ENCODE results near the gene MFF.

Gene MFF

GRCh38 chr2:227389661-227390060 lies 64.6 kb downstream of the MFF start:
- H3K4me3 ChIP-seq (ENCODE audit: low read depth, low read length) = no peak overlapping the region
- no peaks in the 10 kb centered on the region for H3K79me2 ChIP-seq (ENCODE audit: control insufficient read depth, insufficient read depth, low read length, unreplicated experiment)
- no peaks in the 10 kb centered on the region for H3K36me3 ChIP-seq (ENCODE audit: insufficient read depth, low read length)
- H3K4me1 ChIP-seq (ENCODE audit: control insufficient read depth, insufficient read depth, low read length, unreplicated experiment) = peaks cover 4% of the 10 kb centered on the region
- H2AFZ ChIP-seq (ENCODE audit: low read length, unreplicated experiment) = no peak overlapping the region
- H3K27me3 ChIP-seq (ENCODE audit: insufficient read depth, low read length) = no peaks in the 10 kb centered on the region
- peak overlapping the region; percentile 98 for H3K27ac ChIP-seq (ENCODE audit: low read depth, low read length)

- no peaks in the 10 kb centered on the region for H3K27me3 ChIP-seq (ENCODE audit: insufficient read depth, low read length)
- H3K27ac ChIP-seq (ENCODE audit: low read depth, low read length) = no peak overlapping the region
- no peaks in the 10 kb centered on the region for H3K79me2 ChIP-seq (ENCODE audit: control insufficient read depth, insufficient read depth, low read length, unreplicated experiment)
These were observed 65.6 kb downstream of the MFF start for GRCh38 chr2:227390468-227391256.

GRCh38 chr2:227394401-227394800 lies 69.3 kb downstream of the MFF start:
- no peak overlapping the region for H3K27ac ChIP-seq (ENCODE audit: low read depth, low read length)
- no peaks in the 10 kb centered on the region for H3K79me2 ChIP-seq (ENCODE audit: control insufficient read depth, insufficient read depth, low read length, unreplicated experiment)
- H3K4me3 ChIP-seq (ENCODE audit: low read depth, low read length) = no peak overlapping the region
- H3K36me3 ChIP-seq (ENCODE audit: insufficient read depth, low read length) = no peaks in the 10 kb centered on the region
- no peaks in the 10 kb centered on the region for H3K27me3 ChIP-seq (ENCODE audit: insufficient read depth, low read length)
- no peak overlapping the region for H2AFZ ChIP-seq (ENCODE audit: low read length, unreplicated experiment)
- H3K4me1 ChIP-seq (ENCODE audit: control insufficient read depth, insufficient read depth, low read length, unreplicated experiment) = no peaks in the 10 kb centered on the region

More at GRCh38 chr2:227390468-227391256, 65.6 kb downstream of the MFF start:
- Histone ChIP-seq H3K4me1 (ENCODE audit: control insufficient read depth, insufficient read depth, low read length, unreplicated experiment) (peaks cover 4% of the 10 kb centered on the region), H3K4me3 (ENCODE audit: low read depth, low read length) (no peak overlapping the region), H2AFZ (ENCODE audit: low read length, unreplicated experiment) (no peak overlapping the region), H3K36me3 (ENCODE audit: insufficient read depth, low read length) (no peaks in the 10 kb centered on the region)

GRCh38 chr2:227395556-227395955 lies 70.5 kb downstream of the MFF start:
- no peaks in the 10 kb centered on the region for H3K27me3 ChIP-seq (ENCODE audit: insufficient read depth, low read length)
- H3K27ac ChIP-seq (ENCODE audit: low read depth, low read length) = no peak overlapping the region
- peak overlapping the region; percentile 18 for H2AFZ ChIP-seq (ENCODE audit: low read length, unreplicated experiment)
- H3K79me2 ChIP-seq (ENCODE audit: control insufficient read depth, insufficient read depth, low read length, unreplicated experiment) = no peaks in the 10 kb centered on the region
- H3K4me3 ChIP-seq (ENCODE audit: low read depth, low read length) = no peak overlapping the region
- no peaks in the 10 kb centered on the region for H3K4me1 ChIP-seq (ENCODE audit: control insufficient read depth, insufficient read depth, low read length, unreplicated experiment)
- H3K36me3 ChIP-seq (ENCODE audit: insufficient read depth, low read length) = no peaks in the 10 kb centered on the region

- no peaks in the 10 kb centered on the region for H3K27me3 ChIP-seq (ENCODE audit: insufficient read depth, low read length)
- H3K36me3 ChIP-seq (ENCODE audit: insufficient read depth, low read length) = no peaks in the 10 kb centered on the region
- no peaks in the 10 kb centered on the region for H3K4me1 ChIP-seq (ENCODE audit: control insufficient read depth, insufficient read depth, low read length, unreplicated experiment)
- H3K79me2 ChIP-seq (ENCODE audit: control insufficient read depth, insufficient read depth, low read length, unreplicated experiment) = no peaks in the 10 kb centered on the region
- no peak overlapping the region for H3K4me3 ChIP-seq (ENCODE audit: low read depth, low read length)
- no peak overlapping the region for H3K27ac ChIP-seq (ENCODE audit: low read depth, low read length)
- no peak overlapping the region for H2AFZ ChIP-seq (ENCODE audit: low read length, unreplicated experiment)
These were observed 72.5 kb downstream of the MFF start for GRCh38 chr2:227397562-227397961.

- no peaks in the 10 kb centered on the region for H3K27me3 ChIP-seq (ENCODE audit: insufficient read depth, low read length)
- no peak overlapping the region for H3K27ac ChIP-seq (ENCODE audit: low read depth, low read length)
- no peaks in the 10 kb centered on the region for H3K4me1 ChIP-seq (ENCODE audit: control insufficient read depth, insufficient read depth, low read length, unreplicated experiment)
- H3K4me3 ChIP-seq (ENCODE audit: low read depth, low read length) = no peak overlapping the region
- no peaks in the 10 kb centered on the region for H3K79me2 ChIP-seq (ENCODE audit: control insufficient read depth, insufficient read depth, low read length, unreplicated experiment)
- H2AFZ ChIP-seq (ENCODE audit: low read length, unreplicated experiment) = no peak overlapping the region
- H3K36me3 ChIP-seq (ENCODE audit: insufficient read depth, low read length) = no peaks in the 10 kb centered on the region
These were observed 73.9 kb downstream of the MFF start for GRCh38 chr2:227398684-227399670.

- no peak overlapping the region for H3K4me3 ChIP-seq (ENCODE audit: low read depth, low read length)
- no peak overlapping the region for H3K27ac ChIP-seq (ENCODE audit: low read depth, low read length)
- H2AFZ ChIP-seq (ENCODE audit: low read length, unreplicated experiment) = no peak overlapping the region
- no peaks in the 10 kb centered on the region for H3K27me3 ChIP-seq (ENCODE audit: insufficient read depth, low read length)
- H3K4me1 ChIP-seq (ENCODE audit: control insufficient read depth, insufficient read depth, low read length, unreplicated experiment) = peaks cover 10% of the 10 kb centered on the region
- no peaks in the 10 kb centered on the region for H3K79me2 ChIP-seq (ENCODE audit: control insufficient read depth, insufficient read depth, low read length, unreplicated experiment)
- H3K36me3 ChIP-seq (ENCODE audit: insufficient read depth, low read length) = no peaks in the 10 kb centered on the region
These were observed 76.5 kb downstream of the MFF start for GRCh38 chr2:227401550-227401949.

- Histone ChIP-seq H3K4me3 (ENCODE audit: low read depth, low read length) (no peak overlapping the region), H3K36me3 (ENCODE audit: insufficient read depth, low read length) (no peaks in the 10 kb centered on the region)
These were observed 77.3 kb downstream of the MFF start for GRCh38 chr2:227402321-227402720.

GRCh38 chr2:227402959-227403358 lies 77.9 kb downstream of the MFF start:
- Histone ChIP-seq H3K4me1 (ENCODE audit: control insufficient read depth, insufficient read depth, low read length, unreplicated experiment) (peaks cover 21% of the 10 kb centered on the region), H3K27me3 (ENCODE audit: insufficient read depth, low read length) (no peaks in the 10 kb centered on the region), H2AFZ (ENCODE audit: low read length, unreplicated experiment) (no peak overlapping the region), H3K27ac (ENCODE audit: low read depth, low read length) (no peak overlapping the region), H3K79me2 (ENCODE audit: control insufficient read depth, insufficient read depth, low read length, unreplicated experiment) (no peaks in the 10 kb centered on the region), H3K4me3 (ENCODE audit: low read depth, low read length) (no peak overlapping the region), H3K36me3 (ENCODE audit: insufficient read depth, low read length) (no peaks in the 10 kb centered on the region)

More at GRCh38 chr2:227402321-227402720, 77.3 kb downstream of the MFF start:
- H3K27ac ChIP-seq (ENCODE audit: low read depth, low read length) = no peak overlapping the region
- no peaks in the 10 kb centered on the region for H3K79me2 ChIP-seq (ENCODE audit: control insufficient read depth, insufficient read depth, low read length, unreplicated experiment)
- no peak overlapping the region for H2AFZ ChIP-seq (ENCODE audit: low read length, unreplicated experiment)
- peaks cover 18% of the 10 kb centered on the region for H3K4me1 ChIP-seq (ENCODE audit: control insufficient read depth, insufficient read depth, low read length, unreplicated experiment)
- no peaks in the 10 kb centered on the region for H3K27me3 ChIP-seq (ENCODE audit: insufficient read depth, low read length)

GRCh38 chr2:227404585-227405271 lies 79.7 kb downstream of the MFF start:
- Histone ChIP-seq H3K4me3 (ENCODE audit: low read depth, low read length) (no peak overlapping the region), H3K79me2 (ENCODE audit: control insufficient read depth, insufficient read depth, low read length, unreplicated experiment) (no peaks in the 10 kb centered on the region), H3K36me3 (ENCODE audit: insufficient read depth, low read length) (no peaks in the 10 kb centered on the region), H3K27me3 (ENCODE audit: insufficient read depth, low read length) (no peaks in the 10 kb centered on the region), H3K27ac (ENCODE audit: low read depth, low read length) (no peak overlapping the region), H2AFZ (ENCODE audit: low read length, unreplicated experiment) (no peak overlapping the region), H3K4me1 (ENCODE audit: control insufficient read depth, insufficient read depth, low read length, unreplicated experiment) (peaks cover 21% of the 10 kb centered on the region)

Measured in ACC112 (cell line).